ENCODE results near the gene MMS22L.
A peak's percentile ranks its signal among the peaks of the same experiment; 100 is the strongest.

The MMS22L gene

DNA sequence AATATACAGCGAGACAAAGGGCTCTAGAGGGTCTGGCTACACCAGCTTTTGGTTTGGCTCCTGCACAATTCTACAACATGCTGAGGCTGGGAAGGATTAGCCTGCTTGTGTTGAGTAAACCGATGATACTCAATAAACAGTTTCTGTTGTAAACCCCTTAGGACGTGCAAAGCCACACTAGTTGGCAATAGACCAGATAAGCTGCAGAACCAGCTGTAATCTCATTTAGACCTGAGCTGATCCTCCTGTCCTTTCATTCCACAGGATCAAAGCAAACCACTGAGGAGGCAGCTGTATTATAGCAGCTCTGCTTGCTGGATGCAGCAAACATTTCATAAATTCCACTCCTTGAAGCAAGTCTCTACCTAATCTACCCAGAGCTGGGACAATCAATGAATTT is 79.7 kb downstream of the MMS22L start:
- H3K9me3 Mint-ChIP-seq = no peaks in the 10 kb centered on the region
- H3K4me1 Mint-ChIP-seq = no peaks in the 10 kb centered on the region
- peaks cover 6% of the 10 kb centered on the region for H3K36me3 Mint-ChIP-seq (ENCODE audit: low read depth)
- H3K27me3 Mint-ChIP-seq (ENCODE audit: low read depth) = no peaks in the 10 kb centered on the region
- H3K4me3 Mint-ChIP-seq = no peak overlapping the region
- TF ChIP-seq, protein P1, sequence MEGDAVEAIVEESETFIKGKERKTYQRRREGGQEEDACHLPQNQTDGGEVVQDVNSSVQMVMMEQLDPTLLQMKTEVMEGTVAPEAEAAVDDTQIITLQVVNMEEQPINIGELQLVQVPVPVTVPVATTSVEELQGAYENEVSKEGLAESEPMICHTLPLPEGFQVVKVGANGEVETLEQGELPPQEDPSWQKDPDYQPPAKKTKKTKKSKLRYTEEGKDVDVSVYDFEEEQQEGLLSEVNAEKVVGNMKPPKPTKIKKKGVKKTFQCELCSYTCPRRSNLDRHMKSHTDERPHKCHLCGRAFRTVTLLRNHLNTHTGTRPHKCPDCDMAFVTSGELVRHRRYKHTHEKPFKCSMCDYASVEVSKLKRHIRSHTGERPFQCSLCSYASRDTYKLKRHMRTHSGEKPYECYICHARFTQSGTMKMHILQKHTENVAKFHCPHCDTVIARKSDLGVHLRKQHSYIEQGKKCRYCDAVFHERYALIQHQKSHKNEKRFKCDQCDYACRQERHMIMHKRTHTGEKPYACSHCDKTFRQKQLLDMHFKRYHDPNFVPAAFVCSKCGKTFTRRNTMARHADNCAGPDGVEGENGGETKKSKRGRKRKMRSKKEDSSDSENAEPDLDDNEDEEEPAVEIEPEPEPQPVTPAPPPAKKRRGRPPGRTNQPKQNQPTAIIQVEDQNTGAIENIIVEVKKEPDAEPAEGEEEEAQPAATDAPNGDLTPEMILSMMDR (IDR thresholded peaks at IDR 0.05; ENCODE audit: unreplicated experiment in 3 of 3) = no peak
- H3K27ac Mint-ChIP-seq = no peak overlapping the region

DNA sequence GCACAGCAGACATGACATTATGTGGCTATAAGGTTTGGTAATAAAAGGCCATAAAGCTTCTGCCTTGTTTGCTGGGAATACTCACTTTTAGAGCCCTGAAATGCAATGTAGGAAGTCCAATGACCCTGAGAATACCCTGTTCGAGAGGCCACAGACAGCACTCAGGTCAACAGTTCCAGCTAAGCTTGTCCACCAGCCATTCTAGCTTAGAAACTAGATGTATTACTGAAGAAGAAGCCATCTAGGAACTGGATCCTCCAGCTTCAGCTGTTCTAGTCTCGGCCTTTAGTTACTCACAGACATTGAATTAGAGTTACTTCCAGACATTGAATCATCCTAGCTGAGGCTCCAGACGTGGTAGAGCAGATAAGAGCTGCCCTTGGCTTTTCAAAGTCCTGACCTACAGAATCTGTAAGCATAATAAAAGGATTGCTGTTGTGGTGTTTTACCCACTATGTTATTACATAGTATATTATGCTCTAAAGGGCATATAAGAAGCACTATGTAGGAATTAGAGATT is 84.9 kb downstream of the MMS22L start:
- Mint-ChIP-seq H3K27me3 (ENCODE audit: low read depth) (no peaks in the 10 kb centered on the region), H3K4me3 (no peak overlapping the region), H3K9me3 (no peaks in the 10 kb centered on the region), H3K27ac (no peak overlapping the region), H3K4me1 (no peaks in the 10 kb centered on the region), H3K36me3 (ENCODE audit: low read depth) (peaks cover 6% of the 10 kb centered on the region)
- TF ChIP-seq, protein P1 (IDR thresholded peaks at IDR 0.05; ENCODE audit: unreplicated experiment in 3 of 3) = no peak

DNA sequence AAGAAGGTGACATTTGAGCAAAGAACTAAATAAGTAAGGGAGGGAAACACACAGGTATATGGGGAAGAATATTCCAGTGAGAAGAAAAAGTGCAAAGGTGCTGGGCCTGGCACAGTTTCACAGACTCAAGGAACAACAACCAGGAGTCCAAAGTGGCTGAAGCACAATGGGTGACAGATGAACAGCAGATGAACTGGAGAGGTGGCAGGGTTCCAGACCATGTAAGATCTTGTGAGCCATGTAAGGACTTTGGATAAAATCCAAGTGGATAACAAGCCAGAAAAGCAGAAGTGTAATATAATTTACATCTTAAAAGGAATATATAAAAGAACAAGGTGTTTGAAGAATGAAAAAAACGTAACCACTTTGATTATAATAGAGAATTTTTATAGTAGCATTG is 87.9 kb downstream of the MMS22L start:
- Mint-ChIP-seq H3K4me1 (no peaks in the 10 kb centered on the region), H3K36me3 (ENCODE audit: low read depth) (peaks cover 3% of the 10 kb centered on the region)

GRCh38 chr6:97189767-97190166 is 93.2 kb downstream of the MMS22L start:
- H3K9me3 Mint-ChIP-seq = no peaks in the 10 kb centered on the region
- TF ChIP-seq, protein P1 (IDR thresholded peaks at IDR 0.05; ENCODE audit: unreplicated experiment in 3 of 3) = no peak
- no peak overlapping the region for H3K27ac Mint-ChIP-seq
- H3K4me1 Mint-ChIP-seq = no peaks in the 10 kb centered on the region
- H3K27me3 Mint-ChIP-seq (ENCODE audit: low read depth) = no peaks in the 10 kb centered on the region
- H3K36me3 Mint-ChIP-seq (ENCODE audit: low read depth) = no peaks in the 10 kb centered on the region
- no peak overlapping the region for H3K4me3 Mint-ChIP-seq

More for the DNA sequence above, 87.9 kb downstream of the MMS22L start:
- no peaks in the 10 kb centered on the region for H3K9me3 Mint-ChIP-seq
- H3K4me3 Mint-ChIP-seq = no peak overlapping the region
- H3K27me3 Mint-ChIP-seq (ENCODE audit: low read depth) = no peaks in the 10 kb centered on the region
- H3K27ac Mint-ChIP-seq = no peak overlapping the region
- TF ChIP-seq, protein P1 (IDR thresholded peaks at IDR 0.05; ENCODE audit: unreplicated experiment in 3 of 3) = no peak

GRCh38 chr6:97187951-97188350 is 95.1 kb downstream of the MMS22L start:
- Mint-ChIP-seq H3K9me3 (no peaks in the 10 kb centered on the region), H3K27ac (no peak overlapping the region), H3K4me3 (no peak overlapping the region), H3K4me1 (no peaks in the 10 kb centered on the region), H3K36me3 (ENCODE audit: low read depth) (no peaks in the 10 kb centered on the region), H3K27me3 (ENCODE audit: low read depth) (no peaks in the 10 kb centered on the region)
- TF ChIP-seq, protein P1 (IDR thresholded peaks at IDR 0.05; ENCODE audit: unreplicated experiment in 3 of 3) = no peak

GRCh38 chr6:97186416-97186999 is 96.5 kb downstream of the MMS22L start:
- H3K36me3 Mint-ChIP-seq (ENCODE audit: low read depth) = no peaks in the 10 kb centered on the region
- H3K4me1 Mint-ChIP-seq = no peaks in the 10 kb centered on the region
- no peaks in the 10 kb centered on the region for H3K27me3 Mint-ChIP-seq (ENCODE audit: low read depth)

More at GRCh38 chr6:97186416-97186999, 96.5 kb downstream of the MMS22L start:
- no peak overlapping the region for H3K4me3 Mint-ChIP-seq
- H3K9me3 Mint-ChIP-seq = no peaks in the 10 kb centered on the region
- TF ChIP-seq, protein P1 (IDR thresholded peaks at IDR 0.05; ENCODE audit: unreplicated experiment in 3 of 3) = peak; percentile 87 to 91 (median 91)
- no peak overlapping the region for H3K27ac Mint-ChIP-seq

All from nephron (organoid).